HG03196 (cell line): ENCODE data around the gene PIGA.
A peak's percentile ranks its signal among the peaks of the same experiment; 100 is the strongest.
"Not testable (repeated sequence)": the region's sequence is repeated elsewhere in the genome, so short reads cannot be mapped to it uniquely, and the experiment has no call there.

Experiments used
- ATAC-seq: cut with Tn5 transposase; IDR thresholded peaks from one replicate; pipeline ENCODE4 v1.9.1; 2021; ENCODE audit not compliant: unreplicated experiment

The PIGA gene

GRCh38 chrX:15321447-15321846, 13.9 kb downstream of the PIGA start:
- ATAC-seq = no peak

DNA sequence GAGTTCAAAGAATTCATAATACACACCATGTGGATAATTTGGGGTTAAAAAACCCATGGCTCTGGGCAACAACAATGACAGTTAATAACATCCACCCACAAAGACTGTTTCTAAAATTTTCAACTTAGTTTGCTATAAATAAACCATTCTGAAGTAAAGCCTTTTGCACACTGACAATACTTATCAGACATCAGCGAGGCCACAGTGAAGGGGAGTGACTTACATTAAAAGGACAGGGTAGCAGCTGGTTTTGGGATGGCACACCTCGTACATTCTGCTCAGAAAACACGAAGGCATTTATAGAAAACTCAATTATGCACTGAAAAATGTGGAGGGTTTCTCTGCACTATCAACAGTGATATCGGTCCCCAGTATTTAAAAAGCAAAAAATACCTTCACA, 15.0 kb downstream of the PIGA start:
- ATAC-seq = no peak

DNA sequence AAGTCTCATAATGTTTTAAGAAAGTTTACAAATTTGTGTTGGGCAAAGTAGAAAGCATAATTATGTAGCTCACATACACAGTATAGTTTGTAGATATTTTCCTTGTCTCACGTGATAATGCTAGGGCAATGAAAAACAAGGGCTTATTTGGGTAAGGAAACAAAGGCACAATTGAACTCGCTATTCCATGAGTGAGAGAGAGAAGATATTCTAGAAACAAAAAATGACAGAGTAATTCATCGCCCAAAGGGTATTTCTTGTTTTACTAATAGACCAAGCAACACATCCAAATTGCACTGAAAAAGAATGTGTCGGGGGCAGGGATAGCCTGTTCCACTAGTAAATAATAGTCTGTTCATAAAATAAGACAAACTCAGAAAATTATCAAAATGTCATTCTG, 16.2 kb downstream of the PIGA start:
- ATAC-seq = no peak

GRCh38 chrX:15315509-15315908, 19.8 kb downstream of the PIGA start, which contains the start of gene ASB11:
TSS of gene ASB11 (minus strand) at chrX:15315640. CDS start at chrX:15315605, 35 bp downstream.
- ATAC-seq = no peak

DNA sequence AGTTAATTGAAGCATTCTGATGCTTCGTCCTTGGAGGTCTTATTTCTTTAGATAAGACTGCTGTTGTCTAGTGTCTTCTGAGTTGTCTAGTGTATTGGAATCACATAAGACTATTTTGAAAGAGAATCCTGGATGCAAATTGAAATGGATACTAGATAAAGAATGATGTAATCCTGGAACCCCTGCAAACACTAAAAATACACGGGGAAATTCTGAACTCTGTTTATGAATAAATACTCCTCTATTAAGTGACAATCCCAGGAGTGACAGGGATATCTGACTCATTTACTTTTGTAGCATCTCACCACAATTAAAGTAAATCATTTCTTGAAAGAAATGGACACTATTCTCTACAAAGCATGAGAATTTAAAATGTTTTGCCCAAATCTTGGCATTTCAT, 20.9 kb downstream of the PIGA start:
- ATAC-seq = no peak

DNA sequence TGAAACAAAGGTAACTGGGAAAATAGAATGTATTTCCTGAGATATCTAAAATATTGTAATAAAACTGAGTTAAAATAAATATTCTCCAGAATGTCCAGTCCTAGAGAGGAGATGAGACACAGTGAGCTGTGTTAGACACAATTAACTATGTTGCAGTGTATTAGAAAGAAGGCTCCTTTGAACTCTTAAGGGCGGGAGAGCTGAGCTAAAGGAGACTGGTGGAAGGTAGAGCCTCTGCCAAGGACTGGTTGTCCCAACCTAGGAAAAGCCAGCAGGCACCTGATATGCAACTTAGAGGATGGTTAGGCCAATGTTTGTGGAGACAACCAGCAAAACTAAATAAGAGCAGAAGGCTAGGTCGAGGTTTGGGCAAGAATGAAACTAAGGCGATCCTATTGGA, 24.2 kb downstream of the PIGA start:
- no peak for ATAC-seq

DNA sequence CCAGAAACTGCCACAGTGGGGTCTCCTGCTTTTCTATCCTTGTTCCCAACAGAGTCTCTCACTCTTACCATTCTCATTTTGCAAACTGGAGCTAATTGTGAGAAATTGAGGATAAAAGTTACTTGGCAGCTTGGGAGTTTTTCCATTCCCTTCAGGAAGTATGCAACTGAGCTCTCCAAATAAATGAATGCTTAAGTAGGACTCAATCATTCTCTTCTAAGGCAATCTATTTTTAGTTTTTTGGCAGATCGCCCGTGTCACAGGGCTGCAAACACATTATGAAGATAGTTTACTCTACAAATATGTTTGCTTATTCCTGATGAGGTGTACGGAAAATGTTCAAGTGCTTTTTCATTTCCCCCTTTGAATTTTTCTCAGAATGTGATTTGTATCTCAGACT, 25.2 kb downstream of the PIGA start:
- no peak for ATAC-seq

DNA sequence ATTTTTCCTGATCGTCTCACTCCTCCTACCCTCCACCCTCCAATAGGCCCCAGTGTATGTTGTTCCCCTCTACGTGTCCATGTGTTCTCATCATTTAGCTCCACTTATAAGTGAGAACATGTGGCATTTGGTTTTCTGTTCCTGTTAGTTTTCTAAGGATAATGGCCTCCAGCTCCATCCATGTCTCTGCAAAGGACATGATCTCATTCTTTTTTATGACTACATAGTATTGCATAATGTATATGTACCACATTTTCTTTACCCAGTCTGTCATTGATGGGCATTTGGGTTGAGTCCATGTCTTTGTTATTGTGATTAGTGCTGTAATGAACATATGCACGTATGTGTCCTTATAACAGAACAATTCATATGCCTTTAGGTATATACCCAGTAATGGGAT, 29.4 kb downstream of the PIGA start:
- ATAC-seq = not testable (repeated sequence)

GRCh38 chrX:15301924-15302323, 33.4 kb downstream of the PIGA start:
- peak; percentile 63 for ATAC-seq

GRCh38 chrX:15299941-15300851, 35.1 kb downstream of the PIGA start:
- no peak for ATAC-seq

DNA sequence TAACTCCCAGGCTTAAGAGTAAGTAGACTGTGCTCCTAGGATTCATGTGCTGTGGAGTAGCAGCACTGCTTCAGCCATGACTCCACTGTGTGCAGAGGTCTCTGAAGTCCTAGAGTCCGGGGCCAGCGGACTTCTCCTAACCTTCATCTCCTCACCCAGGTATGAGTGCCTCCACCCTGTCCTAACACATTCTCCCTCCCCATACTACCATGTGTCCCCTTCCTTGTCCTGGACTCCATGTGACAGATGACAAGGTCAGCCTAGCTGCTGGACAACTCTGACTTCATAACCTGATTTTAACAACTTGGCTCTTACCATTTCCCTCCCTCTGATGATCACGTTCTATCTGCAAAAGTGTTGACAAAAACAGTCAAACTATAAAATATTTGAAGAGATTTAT, 36.5 kb downstream of the PIGA start:
- no peak for ATAC-seq

DNA sequence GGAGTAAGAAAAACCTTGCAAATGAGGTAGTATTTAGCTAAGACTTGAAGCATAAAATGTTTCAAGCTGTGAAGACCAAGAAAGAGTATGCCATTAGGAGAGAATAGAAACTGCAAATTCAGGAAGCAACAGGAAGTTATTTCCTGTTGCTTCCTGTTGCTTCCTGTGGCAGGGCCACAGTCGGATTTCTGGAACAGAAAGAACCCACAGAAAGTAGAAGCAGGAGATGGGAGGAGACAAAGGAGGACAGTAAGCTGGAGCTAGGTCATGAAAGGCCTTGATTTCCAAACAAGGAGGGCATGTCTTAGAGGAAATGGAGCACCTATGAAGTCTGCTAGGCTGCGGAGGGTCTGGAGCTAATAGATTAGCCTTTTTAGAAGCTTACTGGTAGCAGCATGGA, 37.1 kb downstream of the PIGA start:
- no peak for ATAC-seq

- no peak for ATAC-seq
These were observed 41.9 kb downstream of the PIGA start for GRCh38 chrX:15293451-15293850.

DNA sequence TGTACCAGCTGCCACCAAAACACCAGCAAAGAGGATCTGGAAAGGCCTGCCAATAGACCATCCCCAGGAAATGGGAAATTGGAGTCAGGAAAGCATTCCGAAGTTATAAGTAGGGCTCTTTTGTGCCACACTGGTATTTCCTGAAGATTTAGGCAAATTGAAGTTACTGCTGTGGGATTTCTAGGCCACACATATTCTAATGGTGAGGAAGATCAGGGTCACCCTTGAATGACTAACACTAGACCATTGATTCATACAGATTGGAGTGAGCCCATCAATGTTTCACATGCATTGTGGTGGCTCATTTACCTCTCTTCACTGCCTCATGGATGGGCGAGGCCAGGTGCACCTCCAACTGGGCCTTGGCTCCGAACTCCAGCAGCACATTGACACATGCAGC, 42.5 kb downstream of the PIGA start:
- no peak for ATAC-seq

- no peak for ATAC-seq
These were observed 57.7 kb downstream of the PIGA start for GRCh38 chrX:15277604-15278003.

GRCh38 chrX:15274946-15275345, 60.4 kb downstream of the PIGA start:
- ATAC-seq = no peak

DNA sequence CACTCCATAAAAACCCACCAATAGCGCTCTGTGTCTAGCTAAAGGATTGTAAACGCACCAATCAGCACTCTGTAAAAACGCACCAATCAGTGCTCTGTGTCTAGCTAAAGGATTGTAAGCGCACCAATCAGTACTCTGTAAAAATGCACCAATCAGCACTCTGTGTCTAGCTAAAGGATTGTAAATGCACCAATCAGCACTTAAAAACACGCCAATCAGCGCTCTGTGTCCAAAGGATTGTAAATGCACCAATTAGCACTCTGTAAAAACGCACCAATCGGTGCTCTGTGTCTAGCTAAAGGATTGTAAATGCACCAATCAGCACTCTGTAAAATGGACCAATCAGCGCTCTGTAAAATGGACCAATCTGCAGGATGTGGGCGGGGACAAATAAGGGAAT, 62.0 kb downstream of the PIGA start:
- not testable (repeated sequence) for ATAC-seq

DNA sequence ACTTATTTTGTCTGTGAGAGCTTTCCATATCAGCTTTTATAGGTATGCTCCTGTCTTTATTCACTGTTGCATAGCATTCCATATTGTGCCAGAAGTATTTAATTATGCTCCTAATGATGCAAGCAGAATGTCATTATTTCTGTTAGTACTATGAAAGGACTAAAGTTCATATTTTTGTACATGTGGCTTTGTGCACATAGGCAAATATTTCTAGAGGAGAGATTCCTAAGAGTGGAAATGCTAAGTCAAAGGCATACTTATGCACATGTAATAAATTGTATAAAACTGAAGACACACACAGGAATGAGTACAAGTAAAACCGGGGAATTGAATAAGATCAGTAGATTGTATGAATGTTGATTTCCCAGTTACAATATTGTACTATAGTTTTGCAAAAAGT, 63.6 kb downstream of the PIGA start:
- ATAC-seq = no peak

- peak; percentile 82 for ATAC-seq
These were observed 65.5 kb downstream of the PIGA start, which contains the start of gene ASB9 for GRCh38 chrX:15269618-15270521. TSS of gene ASB9 (minus strand) at chrX:15270083. CDS start at chrX:15269874, 209 bp downstream.
